Stimulated activated CD8-positive, alpha-beta memory T cell treated with anti-CD3 and anti-CD28 coated beads, Interleukin-12 subunit alpha, Interleukin-12 subunit beta, amount 100 ng/mL, for 24 hours (primary cell): ENCODE measurements around the gene PAGE5.

Source experiments
- DNase-seq: peaks from one replicate; pipeline ENCODE4 v3.0.0-alpha.2; 2020; ENCODE audit errors: extremely low read depth

Gene PAGE5

DNA sequence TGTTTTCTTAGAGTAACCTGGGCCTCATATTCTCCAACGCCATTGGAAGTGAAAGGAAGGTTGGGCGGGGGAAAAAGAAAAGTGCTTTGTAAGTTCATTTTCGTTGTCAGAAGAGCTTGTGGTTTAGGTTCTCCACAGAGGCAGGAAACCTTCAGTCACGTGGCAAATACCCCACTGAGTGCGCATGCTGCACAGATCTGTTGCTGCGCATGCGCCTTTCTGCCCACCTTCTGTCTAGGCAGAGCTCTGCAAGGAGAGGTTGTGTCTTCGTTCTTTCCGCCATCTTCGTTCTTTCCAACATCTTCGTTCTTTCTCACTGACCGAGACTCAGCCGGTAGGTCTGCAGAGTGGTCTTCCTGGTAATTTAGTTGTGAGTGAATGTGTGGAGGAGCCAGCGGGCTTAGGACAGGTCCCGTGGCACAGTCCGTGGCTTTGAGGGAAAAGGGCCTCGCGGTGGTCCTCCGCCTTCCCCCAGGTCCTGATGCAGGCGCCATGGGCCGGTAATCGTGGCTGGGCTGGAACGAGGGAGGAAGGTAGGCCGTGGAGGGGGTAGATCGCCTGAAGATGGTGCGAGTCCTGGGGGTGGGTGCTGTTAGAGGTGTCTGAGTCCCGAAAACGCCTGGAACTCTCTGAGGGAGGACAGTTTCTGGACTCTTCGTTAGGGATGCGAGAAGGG, at the start of gene PAGE5:
TSS of gene PAGE5 (plus strand) at position 228 of the 676 bp plus-strand sequence. CDS start 1,037 bp downstream, outside the sequence.
- no peak for DNase-seq

DNA sequence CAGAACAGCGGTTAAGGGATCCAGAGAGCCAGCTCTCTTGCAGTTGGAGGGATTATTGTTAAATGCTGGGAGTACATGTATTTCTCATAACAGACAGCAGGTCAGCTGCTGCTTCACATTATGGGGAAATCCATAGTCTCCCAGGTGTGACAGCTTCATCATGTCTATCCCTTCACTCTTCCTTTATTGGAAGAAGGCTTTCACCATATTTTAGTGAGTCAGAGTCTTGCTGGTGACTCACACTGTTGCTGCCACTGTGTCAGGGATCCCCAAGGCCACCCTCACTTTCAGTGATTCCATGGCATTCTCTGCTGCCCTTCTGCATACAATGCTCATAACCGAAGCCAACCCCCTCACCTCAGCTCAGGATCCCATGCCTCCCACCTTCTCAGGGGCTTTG, 32.9 kb upstream of the PAGE5 start:
- no peak for DNase-seq

GRCh38 chrX:55196688-55197087, 23.5 kb upstream of the PAGE5 start:
- DNase-seq: no peak

DNA sequence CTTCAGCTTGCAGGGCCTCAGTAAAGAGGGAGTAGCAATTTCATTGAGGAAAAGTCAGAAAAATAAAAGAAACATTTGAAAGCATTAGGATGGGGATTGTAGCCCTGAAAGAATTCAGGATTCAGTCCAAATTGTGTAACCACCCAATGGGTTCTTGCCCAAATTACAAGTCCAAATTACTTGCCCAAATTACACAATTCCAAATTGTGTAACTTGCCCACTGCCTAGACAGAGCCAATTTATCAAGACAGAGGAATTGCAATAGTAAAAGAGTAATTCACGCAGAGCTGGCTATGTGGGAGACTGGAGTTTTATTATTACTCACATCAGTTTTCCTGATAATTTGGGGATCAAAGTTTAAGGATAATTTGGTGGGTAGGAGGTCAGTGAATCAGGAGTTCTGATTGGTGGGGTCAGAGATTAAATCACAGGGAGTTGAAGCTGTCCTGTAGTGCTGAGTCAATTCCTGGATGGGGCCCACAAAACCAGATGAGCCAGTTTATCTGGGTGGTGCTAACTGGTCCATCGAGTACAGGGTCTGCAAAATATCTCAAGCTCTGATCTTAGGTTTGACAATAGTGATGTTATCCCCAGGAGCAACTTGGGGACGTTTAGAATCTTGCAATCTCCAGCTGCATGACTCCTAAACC, 18.1 kb upstream of the PAGE5 start:
- no peak for DNase-seq

GRCh38 chrX:55206162-55206941, 13.8 kb upstream of the PAGE5 start:
- no peak for DNase-seq

GRCh38 chrX:55210931-55211677, 9.0 kb upstream of the PAGE5 start:
- DNase-seq: no peak

DNA sequence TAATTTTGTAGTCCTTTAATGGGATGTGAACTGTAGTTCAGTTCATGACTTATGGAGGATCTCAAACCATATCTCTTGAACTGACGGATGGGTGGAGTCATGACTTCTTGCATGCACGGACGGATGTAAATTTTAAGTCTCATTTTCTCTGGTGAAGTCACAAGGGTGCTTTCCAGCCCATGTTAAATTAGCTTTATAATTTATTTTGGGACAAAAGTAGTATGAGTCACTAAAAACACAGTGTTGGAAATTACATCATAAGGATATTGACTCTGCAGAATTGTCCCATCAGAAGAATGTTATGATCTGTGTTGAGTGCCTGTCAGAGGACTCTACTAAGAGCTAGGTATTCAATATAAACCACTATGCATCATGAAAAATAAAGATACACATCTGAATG, 6.8 kb upstream of the PAGE5 start:
- no peak for DNase-seq

- DNase-seq: no peak
Measured at GRCh38 chrX:55240788-55241340, 20.7 kb downstream of the PAGE5 start.

- no peak for DNase-seq
Measured at GRCh38 chrX:55253528-55253927, 33.4 kb downstream of the PAGE5 start.

- DNase-seq: no peak
Measured at GRCh38 chrX:55260806-55261205, 40.7 kb downstream of the PAGE5 start.

DNA sequence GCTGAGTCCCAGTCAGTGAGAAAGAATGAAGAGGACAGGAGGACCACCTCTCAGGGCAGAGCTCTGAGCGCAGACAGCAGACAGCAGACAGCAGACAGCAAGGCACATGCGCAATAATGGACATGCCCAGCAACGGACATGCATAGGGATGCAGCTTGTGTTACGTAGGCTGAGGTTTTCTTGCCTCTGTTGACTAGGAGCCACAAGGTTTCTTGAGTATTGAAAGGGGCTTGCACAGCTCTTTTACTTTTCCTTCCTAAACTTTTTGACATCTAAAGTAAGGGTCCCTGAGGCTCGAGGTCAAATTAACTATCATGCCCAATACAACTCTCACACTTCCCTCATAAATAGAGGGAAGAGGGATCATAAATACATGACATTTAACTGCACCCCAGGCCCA, 44.7 kb downstream of the PAGE5 start, which contains the start of gene PAGE3:
TSS of gene PAGE3 (minus strand) at position 101 of the 400 bp plus-strand sequence. CDS start 1,013 bp downstream, outside the sequence.
- no peak for DNase-seq
